RWPE2 (cell line): ENCODE data around the gene BCO2.

Experiments used
- ATAC-seq: fragments of 200-7000 bp; cut with Tn5 transposase; 3 replicates; pipeline ENCODE4 v1.9.1; 2021; ENCODE audit warnings: low read depth
- DNase-seq: peaks from one replicate; pipeline ENCODE4 v3.0.0-alpha.2; 2020; ENCODE audit warnings: low spot score
- H3K27ac ChIP-seq: fragments of 450-650 bp; 2 replicates; pipeline ENCODE4 v1.5.1; 2017; ENCODE audit warnings: mild to moderate bottlenecking; ENCODE audit not compliant: poor library complexity, severe bottlenecking
- H3K27me3 ChIP-seq: fragments of 250-450 bp; sonication (Bioruptor Pico); 2 replicates; pipeline ENCODE4 v1.5.1; 2021; ENCODE audit warnings: mild to moderate bottlenecking, moderate library complexity; ENCODE audit not compliant: insufficient read depth, poor library complexity, severe bottlenecking
- H3K36me3 ChIP-seq: fragments of 250-450 bp; sonication (Bioruptor Pico); 2 replicates; pipeline ENCODE4 v1.5.1; 2020; ENCODE audit warnings: low read depth, mild to moderate bottlenecking, moderate library complexity
- H3K4me1 ChIP-seq: fragments of 250-450 bp; sonication (Bioruptor Pico); 2 replicates; pipeline ENCODE4 v1.5.1; 2021; ENCODE audit warnings: mild to moderate bottlenecking, moderate library complexity; ENCODE audit not compliant: insufficient read depth, poor library complexity, severe bottlenecking
- H3K4me3 ChIP-seq: fragments of 250-450 bp; sonication (Bioruptor Pico); 2 replicates; pipeline ENCODE4 v1.5.1; 2021; ENCODE audit warnings: mild to moderate bottlenecking, moderate library complexity; ENCODE audit not compliant: severe bottlenecking
- H3K9me3 ChIP-seq: fragments of 250-450 bp; sonication (Bioruptor Pico); 2 replicates; pipeline ENCODE4 v1.5.1; 2021; ENCODE audit warnings: mild to moderate bottlenecking, moderate library complexity; ENCODE audit not compliant: severe bottlenecking
- CTCF ChIP-seq: fragments of 450-650 bp; IDR thresholded peaks from one replicate; pipeline ENCODE4 v1.5.1; 2017; ENCODE audit warnings: mild to moderate bottlenecking, moderate library complexity; ENCODE audit not compliant: poor library complexity, severe bottlenecking

The BCO2 gene

GRCh38 chr11:112229746-112230433, 54.6 kb downstream of the BCO2 start:
- peaks cover 8% of the 10 kb centered on the region for H3K4me1 ChIP-seq
- H3K4me3 ChIP-seq, result no peak overlapping the region
- peaks cover 60% of the 10 kb centered on the region for H3K36me3 ChIP-seq
- H3K27me3 ChIP-seq, result no peaks in the 10 kb centered on the region
- H3K9me3 ChIP-seq, result no peaks in the 10 kb centered on the region
- no peak for TF ChIP-seq CTCF
- no peak overlapping the region for H3K27ac ChIP-seq
- DNase-seq, result no peak
- no peak for ATAC-seq

GRCh38 chr11:112231952-112232351, 56.6 kb downstream of the BCO2 start:
- Histone ChIP-seq H3K27ac (no peak overlapping the region), H3K4me3 (no peak overlapping the region), H3K27me3 (no peaks in the 10 kb centered on the region), H3K9me3 (no peaks in the 10 kb centered on the region), H3K36me3 (peaks cover 78% of the 10 kb centered on the region), H3K4me1 (peaks cover 8% of the 10 kb centered on the region)
- no peak for TF ChIP-seq CTCF
- ATAC-seq (no peak), DNase-seq (no peak)

- Histone ChIP-seq H3K9me3 (no peaks in the 10 kb centered on the region), H3K4me1 (no peaks in the 10 kb centered on the region), H3K27ac (no peak overlapping the region), H3K36me3 (peaks cover 65% of the 10 kb centered on the region), H3K27me3 (no peaks in the 10 kb centered on the region), H3K4me3 (no peak overlapping the region)
- DNase-seq (no peak), ATAC-seq (no peak)
- TF ChIP-seq CTCF, result no peak
Observed at GRCh38 chr11:112235750-112236390, 60.6 kb downstream of the BCO2 start.

- Histone ChIP-seq H3K9me3 (no peaks in the 10 kb centered on the region), H3K4me1 (no peaks in the 10 kb centered on the region), H3K4me3 (no peak overlapping the region), H3K36me3 (peaks cover 53% of the 10 kb centered on the region), H3K27me3 (no peaks in the 10 kb centered on the region), H3K27ac (no peak overlapping the region)
- no peak for TF ChIP-seq CTCF
- DNase-seq (no peak), ATAC-seq (no peak)
Observed at GRCh38 chr11:112237451-112237850, 62.1 kb downstream of the BCO2 start.

- Histone ChIP-seq H3K27me3 (no peaks in the 10 kb centered on the region), H3K4me1 (no peaks in the 10 kb centered on the region), H3K4me3 (no peak overlapping the region), H3K27ac (no peak overlapping the region), H3K36me3 (peaks cover 53% of the 10 kb centered on the region), H3K9me3 (no peaks in the 10 kb centered on the region)
- ATAC-seq (no peak), DNase-seq (no peak)
- no peak for TF ChIP-seq CTCF
Observed at GRCh38 chr11:112238041-112238440, 62.7 kb downstream of the BCO2 start.
